ENCODE data around the gene INPP5J. TPM values are rescaled to one million over a fixed set of nuclear protein-coding genes. Genes with fewer than 3 reads are reported as not detected.

The INPP5J gene
- total and polyA plus RNA-seq, 10 of the 15 experiments (the other 5 are each of a cell fraction or from before 2014, with no cell fraction given), result 0.18 to 2.8 (median 1.5) TPM; not detected in 1

GRCh38 chr22:31089160-31090100 lies 33.3 kb upstream of the INPP5J start (continued):
- no peak for TF ChIP-seq CUX1 (IDR thresholded peaks at IDR 0.05; ENCODE audit: insufficient replicate concordance, low read depth, low read length)
- TF ChIP-seq NR2C1 (IDR thresholded peaks at IDR 0.05), result peak; percentile 48
- TF ChIP-seq GATAD2B (conservative IDR thresholded peaks at IDR 0.05; ENCODE audit: low read depth), result no peak
- TF ChIP-seq PAX5 (IDR thresholded peaks at IDR 0.05; ENCODE audit: borderline replicate concordance, low read depth, low read length), result no peak
- no peak for TF ChIP-seq RELA (IDR thresholded peaks at IDR 0.05; ENCODE audit: borderline replicate concordance, partially characterized antibody)
- no peak for TF ChIP-seq ZBTB11 (CRISPR knock-in tag; IDR thresholded peaks at IDR 0.05)
- no peak for TF ChIP-seq ZBTB33 (IDR thresholded peaks at IDR 0.05)
- no peak for TF ChIP-seq SREBF1 (IDR thresholded peaks at IDR 0.05; ENCODE audit: low read length)
- no peak for TF ChIP-seq FOXK2 (IDR thresholded peaks at IDR 0.05)

All from GM12878 (cell line).